ENCODE results near the gene FASTKD1.

DNA sequence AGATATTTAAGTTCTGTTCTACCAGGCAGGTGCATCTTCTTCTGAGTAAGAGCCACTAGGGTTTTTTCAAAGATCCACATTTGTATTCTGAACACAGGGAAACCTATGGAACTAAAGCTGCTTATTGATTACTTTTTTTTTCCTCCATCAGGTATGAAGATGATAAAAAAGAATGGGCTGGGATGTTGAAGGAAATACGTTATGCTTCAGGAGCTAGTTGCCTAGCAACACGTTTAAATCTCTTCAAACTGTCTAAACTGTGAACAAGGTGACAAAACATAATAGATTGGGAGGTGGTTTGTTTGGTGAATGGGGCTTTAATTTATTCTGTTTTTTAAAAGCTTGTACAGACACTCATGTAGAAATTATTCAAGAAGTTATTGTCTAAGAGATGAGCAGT, 48.2 kb downstream of the FASTKD1 start:
- no peak for TF ChIP-seq CTCF (IDR thresholded peaks at IDR 0.05)
- TF ChIP-seq POLR2A (IDR thresholded peaks at IDR 0.05) = no peak

Data from lower leg skin (tissue), 3 donors.